ENCODE data around the gene TRMU.
"Not testable (repeated sequence)": the region's sequence is repeated elsewhere in the genome, so short reads cannot be mapped to it uniquely, and the experiment has no call there.

Gene TRMU

GRCh38 chr22:46303347-46303965 lies 32.1 kb upstream of the TRMU start:
- DNase-seq, result no peak

DNA sequence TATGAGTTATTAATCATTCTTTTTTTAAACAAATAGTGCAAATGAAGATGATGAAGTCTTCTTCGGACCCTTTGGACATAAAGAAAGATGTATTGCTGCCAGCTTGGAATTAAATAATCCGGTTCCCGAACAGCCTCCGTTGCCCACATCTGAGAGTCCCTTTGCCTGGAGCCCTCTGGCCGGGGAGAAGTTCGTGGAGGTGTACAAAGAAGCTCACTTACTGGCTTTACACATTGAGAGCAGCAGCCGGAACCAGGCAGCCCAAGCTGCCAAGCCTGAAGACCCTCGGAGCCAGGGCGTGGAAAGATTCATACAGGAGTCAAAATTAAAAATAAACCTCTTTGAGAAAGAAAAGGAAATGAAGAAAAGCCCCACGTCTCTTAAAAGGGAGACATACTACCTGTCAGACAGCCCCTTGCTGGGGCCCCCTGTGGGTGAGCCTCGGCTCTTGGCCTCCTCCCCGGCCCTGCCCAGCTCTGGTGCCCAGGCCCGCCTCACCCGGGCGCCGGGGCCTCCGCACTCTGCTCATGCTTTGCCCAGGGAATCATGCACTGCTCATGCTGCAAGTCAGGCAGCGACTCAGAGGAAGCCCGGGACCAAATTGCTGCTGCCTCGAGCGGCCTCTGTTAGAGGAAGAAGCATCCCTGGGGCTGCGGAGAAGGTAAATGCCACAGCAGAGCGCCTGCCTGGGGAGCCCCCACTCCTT lies 27.1 kb upstream of the TRMU start:
- no peak for DNase-seq

DNA sequence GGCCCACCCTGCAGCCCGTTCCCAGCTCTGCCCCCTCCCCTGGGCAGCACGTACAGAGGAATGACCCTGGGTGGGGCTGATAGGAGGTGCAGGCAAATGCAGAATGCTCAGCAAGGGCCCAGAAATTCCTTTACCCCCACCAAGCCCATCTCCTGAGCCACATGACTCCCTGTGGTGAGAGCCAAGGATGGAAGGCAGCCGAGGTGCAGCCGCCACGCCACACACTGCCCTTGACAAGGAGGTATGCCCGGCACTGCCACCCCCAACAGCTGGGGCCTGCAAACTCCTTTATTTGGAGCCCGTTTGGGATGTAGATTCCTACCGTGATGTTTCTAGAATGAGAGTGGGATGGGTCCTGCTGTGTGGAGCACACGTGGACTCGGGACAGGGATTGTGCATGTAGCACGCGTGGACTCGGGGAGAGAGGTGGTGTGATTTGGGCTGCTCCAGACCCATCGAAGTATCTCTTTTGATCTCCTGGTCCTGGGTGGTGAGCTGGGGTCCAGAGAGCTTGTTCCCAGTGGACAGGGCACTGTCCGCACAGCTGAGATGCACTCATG lies 25.9 kb upstream of the TRMU start:
- no peak for DNase-seq

DNA sequence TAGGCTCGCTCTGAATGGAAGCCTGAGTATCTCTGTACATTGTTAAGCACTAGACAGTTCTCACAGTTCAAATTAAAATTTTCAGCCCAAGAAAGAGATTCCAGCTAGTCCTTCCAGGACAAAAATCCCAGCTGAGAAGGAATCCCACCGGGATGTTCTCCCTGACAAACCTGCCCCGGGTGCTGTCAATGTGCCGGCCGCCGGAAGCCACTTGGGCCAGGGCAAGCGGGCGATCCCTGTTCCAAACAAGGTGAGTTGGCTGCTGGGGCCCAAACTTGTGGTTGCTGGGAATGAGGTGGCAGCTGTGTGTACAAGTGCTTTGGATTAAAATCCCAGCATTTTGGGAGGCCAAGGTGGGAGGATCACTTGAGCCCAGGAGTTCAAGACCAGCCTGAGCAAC lies 23.5 kb upstream of the TRMU start:
- no peak for DNase-seq

GRCh38 chr22:46312848-46313247 lies 22.7 kb upstream of the TRMU start:
- DNase-seq, result not testable (repeated sequence)

GRCh38 chr22:46315976-46316375 lies 19.5 kb upstream of the TRMU start:
- DNase-seq, result no peak

GRCh38 chr22:46317646-46318045 lies 17.9 kb upstream of the TRMU start:
- DNase-seq, result no peak

DNA sequence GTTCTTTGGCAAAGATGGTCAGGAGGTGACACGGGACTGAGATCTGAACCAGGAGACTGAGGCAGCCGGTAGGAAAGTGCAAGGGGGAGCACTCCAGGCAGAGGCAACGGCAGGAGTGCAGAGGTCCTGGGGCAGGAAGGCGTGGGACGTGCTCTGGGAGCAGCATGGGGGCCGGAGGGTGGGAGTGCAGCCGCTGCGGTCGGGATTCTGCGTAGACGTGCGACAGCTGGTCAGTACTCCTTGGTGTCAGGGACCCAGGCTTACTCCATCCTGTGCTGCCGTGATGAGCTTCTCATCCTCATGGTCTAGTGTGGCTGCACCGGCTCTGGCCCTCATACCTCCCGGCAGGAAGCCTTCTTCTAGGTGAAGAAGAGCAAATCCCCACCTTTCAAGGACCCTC lies 16.9 kb upstream of the TRMU start:
- DNase-seq, result no peak

DNA sequence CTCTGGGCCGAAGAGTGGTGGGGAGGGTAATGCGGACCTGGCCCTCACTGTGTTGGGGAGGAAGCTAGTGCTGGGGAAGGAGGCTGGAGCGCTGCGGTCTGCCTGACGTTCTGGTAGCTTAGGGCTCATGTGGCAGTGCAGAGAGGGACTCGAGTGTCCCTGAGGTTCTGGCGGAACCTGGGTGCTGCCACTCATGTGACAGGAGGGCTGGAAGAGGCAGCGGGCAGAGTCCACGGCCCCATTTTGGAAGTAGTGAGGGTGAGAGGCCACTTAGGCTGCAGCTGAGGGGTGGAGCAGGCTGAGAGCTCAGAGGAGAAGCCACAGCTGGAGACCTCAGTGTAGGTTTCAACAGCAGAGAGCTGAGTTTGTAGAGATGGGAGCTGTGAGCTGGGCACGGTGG lies 16.2 kb upstream of the TRMU start:
- no peak for DNase-seq

DNA sequence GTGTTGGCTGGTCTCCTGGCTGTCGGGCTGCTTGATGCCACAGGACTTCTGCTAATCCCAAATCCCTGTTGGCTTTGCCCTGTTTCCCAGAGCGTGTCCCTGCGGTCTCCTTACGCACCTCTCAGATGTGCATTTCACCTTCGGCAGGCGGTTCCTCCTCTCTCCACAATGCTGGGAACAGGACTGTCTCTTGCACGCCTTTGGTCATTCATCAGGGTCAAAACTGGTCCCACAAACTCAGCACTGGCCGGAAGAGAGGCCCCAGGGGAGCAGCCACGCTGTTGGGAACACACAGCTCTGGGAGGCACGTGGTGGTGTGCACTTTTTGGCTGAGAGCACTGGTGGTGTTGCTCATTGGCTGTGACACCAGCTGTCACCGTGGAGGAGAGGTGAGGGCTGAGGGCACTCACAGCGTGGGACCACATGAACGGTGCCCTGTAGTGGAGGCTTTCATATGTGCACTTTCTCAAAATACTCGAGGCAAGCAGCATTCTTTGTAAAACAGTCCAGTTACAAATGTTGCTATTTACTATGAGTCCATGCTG lies 15.3 kb upstream of the TRMU start:
- no peak for DNase-seq

DNA sequence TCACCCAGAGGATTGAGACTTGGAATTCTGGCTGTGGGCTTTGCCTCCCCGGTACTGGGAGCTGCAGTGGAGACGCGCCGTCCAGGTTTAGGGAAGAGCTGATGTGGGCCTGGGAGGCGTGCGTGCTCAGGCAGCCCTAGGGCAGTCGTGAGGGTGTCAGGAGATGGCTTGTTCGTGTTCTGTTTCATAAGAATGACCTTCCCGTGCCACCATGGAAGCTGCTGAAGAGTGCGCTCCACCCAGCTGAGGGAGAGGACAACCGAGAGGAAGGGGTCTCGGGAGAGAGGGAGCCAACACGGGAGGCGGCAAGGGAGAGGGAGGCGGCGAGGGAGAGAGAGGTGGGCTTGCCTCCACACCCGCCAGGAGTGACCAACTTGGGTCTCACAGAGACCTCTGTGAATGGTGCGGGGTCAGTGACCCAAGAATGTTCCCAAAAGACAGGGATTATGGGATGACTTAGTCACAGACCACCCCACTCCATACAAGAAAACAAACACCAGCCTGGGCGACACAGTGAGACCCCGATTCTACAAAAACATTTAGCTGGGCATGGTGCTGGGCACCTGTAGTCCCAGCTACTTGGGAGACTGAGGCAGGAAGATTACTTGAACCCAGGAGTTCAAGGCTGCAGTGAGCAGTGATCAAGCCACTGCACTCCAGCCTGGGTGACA lies 14.7 kb upstream of the TRMU start:
- DNase-seq, result no peak

- no peak for DNase-seq
Measured at GRCh38 chr22:46322711-46323110, 12.8 kb upstream of the TRMU start.

GRCh38 chr22:46323162-46323561 lies 12.4 kb upstream of the TRMU start:
- DNase-seq, result no peak

DNA sequence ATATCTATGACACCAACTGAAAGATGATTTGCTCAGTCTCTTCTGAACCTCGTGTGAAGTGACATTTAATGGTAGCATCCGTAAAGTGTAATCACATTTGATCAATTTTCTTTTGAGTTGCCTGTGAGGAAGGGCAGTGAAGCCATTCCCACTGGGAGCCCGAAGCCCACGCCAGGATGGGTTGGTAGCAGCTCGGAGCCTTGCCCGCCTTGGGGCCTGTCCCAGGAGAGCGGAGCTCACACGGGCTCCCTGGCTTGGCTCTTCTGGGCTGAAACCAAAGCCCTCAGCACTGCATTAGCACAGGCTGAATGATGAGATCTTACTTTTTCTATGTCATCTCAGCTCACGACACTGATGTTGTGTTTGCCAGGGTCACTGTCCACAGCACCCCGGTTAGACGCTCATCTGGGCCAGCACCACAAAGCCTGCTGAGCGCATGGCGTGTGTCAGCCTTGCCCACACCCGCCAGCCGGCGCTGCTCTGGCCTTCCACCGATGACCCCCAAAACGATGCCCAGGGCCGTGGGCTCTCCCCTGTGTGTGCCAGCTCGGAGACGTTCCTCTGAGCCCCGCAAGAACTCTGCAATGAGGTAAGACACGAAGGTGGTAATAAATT lies 9.3 kb upstream of the TRMU start:
- DNase-seq, result no peak

DNA sequence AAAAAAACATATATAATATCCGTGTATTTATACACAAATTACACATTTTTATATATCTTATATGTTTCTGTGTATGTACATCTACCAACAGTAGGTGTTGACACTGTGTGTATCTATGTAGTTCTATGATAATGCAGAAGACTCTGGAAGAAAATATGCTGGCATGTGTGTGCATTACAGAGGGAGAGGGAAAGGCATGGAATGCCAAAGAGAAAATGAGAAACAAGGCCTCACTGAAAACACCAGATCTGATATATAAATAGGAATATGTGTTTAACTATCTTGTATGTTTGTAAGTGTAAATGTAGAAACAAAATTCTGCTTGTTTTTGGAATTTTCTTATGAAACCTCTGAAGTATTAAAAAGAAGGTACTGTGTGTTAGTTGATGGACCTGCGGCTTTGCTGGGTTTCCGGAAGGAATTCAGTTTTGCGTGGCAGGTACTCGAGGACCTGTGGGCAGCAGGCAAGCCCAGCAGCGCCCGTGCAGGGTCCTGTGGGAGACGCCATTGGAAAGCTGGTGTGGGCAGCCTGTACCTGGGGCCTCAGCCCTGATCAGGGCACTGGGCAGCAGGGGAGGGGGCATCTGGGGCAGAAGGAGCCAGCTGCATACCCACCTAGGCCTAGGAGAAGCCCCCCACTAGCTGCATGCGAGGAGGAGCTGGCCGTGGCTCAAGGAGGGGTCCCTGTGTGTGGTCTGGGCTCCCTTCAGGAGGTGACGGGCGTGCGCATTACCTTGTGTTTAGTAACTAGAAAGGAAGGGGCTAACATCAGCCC lies 7.6 kb upstream of the TRMU start:
- no peak for DNase-seq

DNA sequence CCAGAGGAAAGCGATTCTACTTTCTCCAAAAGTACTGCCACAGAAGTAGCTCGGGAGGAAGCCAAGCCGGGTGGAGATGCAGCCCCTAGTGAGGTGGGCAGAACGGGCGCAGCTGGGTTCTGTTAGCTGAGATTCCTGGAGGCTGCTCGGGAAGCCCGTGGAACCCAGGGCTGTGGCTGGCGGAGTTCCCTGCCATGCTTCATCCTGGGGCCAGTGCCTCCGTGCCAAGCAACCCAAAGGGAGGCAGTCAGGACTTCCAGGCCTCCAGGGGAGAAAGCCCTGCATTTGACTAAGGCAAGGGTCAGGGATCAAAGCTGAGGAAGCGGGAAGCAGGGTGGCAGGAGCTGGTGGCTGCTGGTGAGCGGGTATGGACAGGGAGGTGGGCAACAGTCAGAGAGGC lies 6.7 kb upstream of the TRMU start:
- DNase-seq, result no peak

- no peak for DNase-seq
Measured at GRCh38 chr22:46329616-46330015, 5.9 kb upstream of the TRMU start.

DNA sequence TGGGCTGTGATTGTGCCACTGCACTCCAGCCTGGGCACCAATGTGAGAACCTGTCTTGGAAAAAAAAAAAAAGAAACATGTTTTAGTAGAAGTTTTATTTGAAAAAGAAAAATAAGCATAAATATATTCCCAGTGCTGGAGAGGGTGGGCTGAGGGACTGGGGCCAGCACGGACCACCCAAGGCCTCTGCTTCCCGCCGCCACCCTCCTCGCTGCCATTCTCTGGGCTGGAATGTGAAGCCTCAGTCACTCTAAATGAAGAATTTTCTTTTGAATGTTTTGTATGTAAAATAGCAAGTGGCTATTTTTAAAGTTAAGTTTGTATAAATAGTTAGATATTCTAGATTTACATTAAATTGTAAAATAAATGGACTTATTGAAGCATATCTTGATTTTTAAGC lies 5.1 kb upstream of the TRMU start:
- DNase-seq, result no peak

DNA sequence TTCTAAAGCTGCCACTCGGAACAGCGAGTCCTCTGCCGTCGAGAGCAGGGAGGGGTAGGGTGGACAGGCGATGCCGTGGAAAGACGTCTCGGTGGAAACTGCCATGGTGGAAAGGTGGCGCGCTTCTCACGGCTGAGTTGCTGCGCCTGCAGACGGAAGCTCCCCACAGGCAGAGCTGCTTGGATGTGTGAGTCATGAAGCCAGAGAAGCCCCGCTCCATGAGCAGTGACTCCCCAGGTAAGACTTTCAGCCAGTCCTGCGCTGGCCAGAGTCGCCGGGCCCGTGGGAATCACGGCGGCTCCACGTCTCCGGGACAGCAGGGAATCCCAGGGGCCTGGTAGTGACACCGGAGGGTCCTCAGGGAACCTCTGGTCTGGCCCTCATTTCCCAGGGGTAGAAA lies 4.0 kb upstream of the TRMU start:
- no peak for DNase-seq

- peak; percentile 27 for DNase-seq
Measured at GRCh38 chr22:46336119-46337078, 885 bp downstream of the TRMU start.

DNA sequence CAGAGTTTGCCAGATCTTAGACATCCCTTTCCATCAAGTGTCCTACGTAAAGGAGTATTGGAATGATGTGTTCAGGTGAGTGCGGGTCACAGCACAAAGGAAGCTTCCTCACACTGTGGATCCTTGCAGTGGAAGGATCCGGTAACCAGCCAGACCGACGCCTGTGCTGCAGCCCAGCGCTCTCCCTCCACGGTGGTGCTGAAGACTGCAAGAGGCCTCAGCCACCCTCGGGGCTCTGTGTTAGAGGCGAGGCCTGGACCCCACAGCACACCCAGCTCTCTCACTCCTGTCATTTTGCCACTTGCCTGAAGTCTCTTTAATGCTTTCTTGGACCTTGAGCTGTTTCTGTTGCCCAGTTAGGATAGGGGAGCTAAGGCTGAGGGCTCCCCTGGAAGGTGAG lies 2.4 kb downstream of the TRMU start:
- no peak for DNase-seq

Measured in stimulated activated CD4-positive, alpha-beta T cell treated with anti-CD3 and anti-CD28 coated beads, Interleukin-1b, Interleukin-23, amount 100 ng/mL, for 48 hours (primary cell).